ENCODE data around the gene OPN3.
"Not testable (repeated sequence)": the region's sequence is repeated elsewhere in the genome, so short reads cannot be mapped to it uniquely, and the experiment has no call there.

OPN3 gene

GRCh38 chr1:241640149-241640866, at the start of gene OPN3, which contains the start of gene CHML:
TSS of gene OPN3 (minus strand) at chr1:241640369. CDS start at chr1:241640254, 115 bp downstream.
TSS of gene CHML (minus strand) at chr1:241640369. CDS start at chr1:241635766, 4,603 bp downstream.
- DNase-seq (ENCODE audit: low read depth) = peak; percentile 87

- DNase-seq (ENCODE audit: low read depth) = no peak
Measured at GRCh38 chr1:241688940-241689368, 48.8 kb upstream of the OPN3 start.

- no peak for DNase-seq (ENCODE audit: low read depth)
Measured at GRCh38 chr1:241684108-241684507, 43.9 kb upstream of the OPN3 start.

- no peak for DNase-seq (ENCODE audit: low read depth)
Measured at GRCh38 chr1:241682921-241683320, 42.8 kb upstream of the OPN3 start.

GRCh38 chr1:241681861-241682448, 41.8 kb upstream of the OPN3 start:
- DNase-seq (ENCODE audit: low read depth) = not testable (repeated sequence)

GRCh38 chr1:241679961-241680360, 39.8 kb upstream of the OPN3 start:
- no peak for DNase-seq (ENCODE audit: low read depth)

GRCh38 chr1:241679404-241679803, 39.2 kb upstream of the OPN3 start:
- DNase-seq (ENCODE audit: low read depth) = no peak

GRCh38 chr1:241678536-241678935, 38.4 kb upstream of the OPN3 start:
- no peak for DNase-seq (ENCODE audit: low read depth)

GRCh38 chr1:241677201-241677600, 37.0 kb upstream of the OPN3 start:
- peak; percentile 34 for DNase-seq (ENCODE audit: low read depth)

- DNase-seq (ENCODE audit: low read depth) = peak; percentile 35
Measured at GRCh38 chr1:241675983-241676382, 35.8 kb upstream of the OPN3 start.

- DNase-seq (ENCODE audit: low read depth) = no peak
Measured at GRCh38 chr1:241674805-241675384, 34.7 kb upstream of the OPN3 start.

GRCh38 chr1:241672301-241672700, 32.1 kb upstream of the OPN3 start:
- DNase-seq (ENCODE audit: low read depth) = no peak

GRCh38 chr1:241666419-241666818, 26.2 kb upstream of the OPN3 start:
- DNase-seq (ENCODE audit: low read depth) = no peak

GRCh38 chr1:241660424-241660972, 20.3 kb upstream of the OPN3 start:
- DNase-seq (ENCODE audit: low read depth) = no peak

GRCh38 chr1:241659016-241659415, 18.8 kb upstream of the OPN3 start:
- not testable (repeated sequence) for DNase-seq (ENCODE audit: low read depth)

- no peak for DNase-seq (ENCODE audit: low read depth)
Measured at GRCh38 chr1:241658081-241658793, 18.1 kb upstream of the OPN3 start.

- DNase-seq (ENCODE audit: low read depth) = no peak
Measured at GRCh38 chr1:241654641-241655040, 14.5 kb upstream of the OPN3 start.

GRCh38 chr1:241654019-241654418, 13.8 kb upstream of the OPN3 start:
- no peak for DNase-seq (ENCODE audit: low read depth)

GRCh38 chr1:241652012-241652411, 11.8 kb upstream of the OPN3 start, which contains the start of gene WDR64:
TSS of gene WDR64 (plus strand) at chr1:241652281. CDS start at chr1:241652485, 204 bp downstream.
- DNase-seq (ENCODE audit: low read depth) = no peak

- DNase-seq (ENCODE audit: low read depth) = no peak
Measured at GRCh38 chr1:241648159-241648558, 8.0 kb upstream of the OPN3 start.

GRCh38 chr1:241647658-241648057, 7.5 kb upstream of the OPN3 start:
- no peak for DNase-seq (ENCODE audit: low read depth)

GRCh38 chr1:241646201-241646600, 6.0 kb upstream of the OPN3 start:
- DNase-seq (ENCODE audit: low read depth) = no peak
